Ectodermal cell (in vitro differentiated cells): ENCODE measurements around the gene ARSH. TPM values are rescaled to one million over a fixed set of nuclear protein-coding genes. Genes with fewer than 3 reads are reported as not detected.
"Not testable (repeated sequence)": the region's sequence is repeated elsewhere in the genome, so short reads cannot be mapped to it uniquely, and the experiment has no call there.

ENCODE experiments used
- H3K27ac ChIP-seq: 2 replicates; pipeline ENCODE4 v1.7.0; 2013; ENCODE audit warnings: mild to moderate bottlenecking, low read depth, low read length; ENCODE audit not compliant: insufficient read depth, poor library complexity, severe bottlenecking
- H3K27me3 ChIP-seq: 2 replicates; pipeline ENCODE4 v1.7.0; 2013; ENCODE audit warnings: mild to moderate bottlenecking, low read length; ENCODE audit not compliant: insufficient read depth, control insufficient read depth, poor library complexity, severe bottlenecking
- H3K36me3 ChIP-seq: one replicate; pipeline ENCODE4 v1.7.0; 2013; ENCODE audit warnings: low read length; ENCODE audit not compliant: control insufficient read depth, insufficient read depth
- H3K4me1 ChIP-seq: one replicate; pipeline ENCODE4 v1.7.0; 2013; ENCODE audit warnings: low read length; ENCODE audit not compliant: control insufficient read depth, insufficient read depth
- H3K4me3 ChIP-seq: 2 replicates; pipeline ENCODE4 v1.7.0; 2013; ENCODE audit warnings: low read depth, low read length, control low read depth; ENCODE audit not compliant: insufficient read depth
- H3K9me3 ChIP-seq: 2 replicates; pipeline ENCODE4 v1.7.0; 2013; ENCODE audit warnings: mild to moderate bottlenecking, low read length, moderate library complexity; ENCODE audit not compliant: control insufficient read depth
- WGBS, 2 experiments: methylation state at CpG; one replicate each; pipeline ENCODE4 v1.1.7; 2013; ENCODE audit warnings: missing lambda C conversion rate in 2 of 2; 5-methylcytosine and 5-hydroxymethylcytosine counted together
- polyA plus RNA-seq, 4 experiments: library from polyadenylated mRNA; stranded (reverse); fragments of 50-300 nt; gene quantifications; one replicate each; pipeline ENCODE4 v1.2.3, GENCODE V29; 2013

The ARSH gene
- polyA plus RNA-seq (2013, experiment 1 of 4), result not detected
- polyA plus RNA-seq (2013, experiment 2 of 4), result not detected
- not detected for polyA plus RNA-seq (2013, experiment 3 of 4)
- not detected for polyA plus RNA-seq (2013, experiment 4 of 4)

GRCh38 chrX:3006495-3006894, at the start of gene ARSH:
ARSH (plus strand) TSS chrX:3006546; CDS start chrX:3006613, 67 bp downstream.
- no peaks in the 10 kb centered on the region for H3K36me3 ChIP-seq
- H3K4me3 ChIP-seq, result no peak within 1 kb of the TSS
- H3K27me3 ChIP-seq, result no peaks in the 10 kb centered on the region
- no peaks in the 10 kb centered on the region for H3K4me1 ChIP-seq
- no peak within 1 kb of the TSS for H3K27ac ChIP-seq
- 90 to 95% methylated on average over 6 of the region's 6 CpGs for WGBS, 2 experiments
- no peaks in the 10 kb centered on the region for H3K9me3 ChIP-seq

DNA sequence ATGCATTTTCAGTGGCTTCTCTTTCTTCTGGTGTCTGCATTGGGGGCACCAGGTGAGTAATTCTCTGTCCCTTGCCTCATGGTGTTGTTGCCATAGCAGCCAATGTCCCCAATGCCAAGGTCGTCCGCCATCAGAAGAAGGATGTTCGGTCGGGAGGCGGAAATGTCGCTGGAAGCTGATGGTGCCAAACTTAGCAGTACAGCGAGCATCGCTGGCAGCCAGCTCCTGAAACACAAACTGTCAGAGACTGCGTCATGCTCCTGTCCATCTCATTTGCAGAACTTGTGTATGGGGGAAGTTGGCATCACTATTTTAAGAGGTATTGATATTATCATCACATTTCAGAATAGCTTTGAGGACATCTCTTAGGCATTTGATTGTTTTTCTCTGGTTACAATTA, 48.1 kb upstream of the ARSH start:
- 96 to 97% methylated on average over 9 of the region's 9 CpGs for WGBS, 2 experiments
- Histone ChIP-seq H3K27me3 (no peaks in the 10 kb centered on the region), H3K9me3 (no peaks in the 10 kb centered on the region), H3K36me3 (no peaks in the 10 kb centered on the region), H3K27ac (no peak overlapping the region), H3K4me3 (no peak overlapping the region), H3K4me1 (peaks cover 4% of the 10 kb centered on the region)

GRCh38 chrX:2960861-2961515, 45.4 kb upstream of the ARSH start:
- Histone ChIP-seq H3K4me1 (peaks cover 4% of the 10 kb centered on the region), H3K9me3 (no peaks in the 10 kb centered on the region), H3K27me3 (no peaks in the 10 kb centered on the region), H3K27ac (no peak overlapping the region), H3K36me3 (no peaks in the 10 kb centered on the region), H3K4me3 (no peak overlapping the region)
- 38 to 42% methylated on average over 13 to 14 of the region's 14 CpGs for WGBS, 2 experiments

- Histone ChIP-seq H3K4me3 (no peak overlapping the region), H3K27ac (no peak overlapping the region), H3K36me3 (no peaks in the 10 kb centered on the region), H3K4me1 (peaks cover 4% of the 10 kb centered on the region), H3K27me3 (no peaks in the 10 kb centered on the region), H3K9me3 (no peaks in the 10 kb centered on the region)
- 19% methylated on average over 11 of the region's 11 CpGs for WGBS, 2 experiments
Measured at GRCh38 chrX:2962381-2962780, 44.0 kb upstream of the ARSH start.

- not testable (repeated sequence) for H3K27me3 ChIP-seq, H3K4me3 ChIP-seq, H3K4me1 ChIP-seq, H3K36me3 ChIP-seq, H3K9me3 ChIP-seq, H3K27ac ChIP-seq
- WGBS, 2 experiments, result 86 to 93% methylated on average over 2 to 3 of the region's 7 CpGs
Measured at GRCh38 chrX:2963449-2963848, 42.9 kb upstream of the ARSH start.

GRCh38 chrX:2963992-2964794, 42.2 kb upstream of the ARSH start:
- not testable (repeated sequence) for H3K4me3 ChIP-seq, H3K27me3 ChIP-seq, H3K36me3 ChIP-seq, H3K4me1 ChIP-seq, H3K9me3 ChIP-seq
- peak overlapping the region; percentile 36 for H3K27ac ChIP-seq
- WGBS, 2 experiments, result 55 to 60% methylated on average over 13 of the region's 16 CpGs

DNA sequence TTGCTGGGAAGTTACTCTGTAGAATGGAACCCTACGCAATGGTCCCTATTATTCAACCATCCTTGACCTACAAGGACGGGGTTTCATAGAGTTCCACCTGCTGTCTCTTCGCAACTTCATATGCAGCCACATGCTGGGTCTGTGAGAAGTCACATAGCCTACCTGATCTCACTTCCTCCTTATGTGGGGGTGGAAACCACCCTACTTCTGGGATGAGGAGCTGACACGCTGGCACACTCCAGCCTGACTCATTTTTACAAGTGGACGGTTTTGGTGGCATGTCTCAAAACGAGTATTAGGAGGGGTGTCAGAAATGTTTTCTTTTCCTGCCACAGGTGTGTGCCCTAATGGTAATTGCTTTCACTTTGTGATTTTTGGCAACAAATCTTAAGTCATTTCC, 40.4 kb upstream of the ARSH start:
- peaks cover 8% of the 10 kb centered on the region for H3K4me1 ChIP-seq
- H3K36me3 ChIP-seq, result no peaks in the 10 kb centered on the region
- 87 to 94% methylated on average over 5 to 6 of the region's 6 CpGs for WGBS, 2 experiments
- no peaks in the 10 kb centered on the region for H3K9me3 ChIP-seq
- H3K27me3 ChIP-seq, result no peaks in the 10 kb centered on the region
- no peak overlapping the region for H3K4me3 ChIP-seq
- no peak overlapping the region for H3K27ac ChIP-seq

- H3K27ac ChIP-seq, result no peak overlapping the region
- no peaks in the 10 kb centered on the region for H3K9me3 ChIP-seq
- H3K4me3 ChIP-seq, result no peak overlapping the region
- peaks cover 8% of the 10 kb centered on the region for H3K4me1 ChIP-seq
- H3K27me3 ChIP-seq, result no peaks in the 10 kb centered on the region
- no peaks in the 10 kb centered on the region for H3K36me3 ChIP-seq
- WGBS, 2 experiments, result 94 to 100% methylated on average over 3 of the region's 3 CpGs
Measured at GRCh38 chrX:2967012-2967411, 39.3 kb upstream of the ARSH start.

- Histone ChIP-seq H3K4me1 (peaks cover 8% of the 10 kb centered on the region), H3K4me3 (no peak overlapping the region), H3K36me3 (no peaks in the 10 kb centered on the region), H3K27ac (no peak overlapping the region), H3K27me3 (no peaks in the 10 kb centered on the region), H3K9me3 (no peaks in the 10 kb centered on the region)
- 88 to 92% methylated on average over 13 to 14 of the region's 14 CpGs for WGBS, 2 experiments
Measured at GRCh38 chrX:2967584-2967983, 38.8 kb upstream of the ARSH start.
